GM23338 (cell line): ENCODE measurements around the gene PLCG2.

ENCODE experiments used
- CREB1 ChIP-seq: fragments of 250-450 bp; sonication (Bioruptor Pico); IDR thresholded peaks from 2 replicates; pipeline ENCODE4 v1.5.0; 2020; ENCODE audit warnings: low read depth, mild to moderate bottlenecking, moderate library complexity
- CTCF ChIP-seq, 2 experiments: fragments of 200-600 bp in 1 of 2; sonication (generic) in 1 of 2; conservative IDR thresholded peaks; 2 replicates each; pipeline versions ENCODE4 v1.5.1 to v1.6.1; 2016 to 2017; ENCODE audit warnings: antibody characterized with exemption in 2 of 2, low read depth in 2 of 2, mild to moderate bottlenecking in 2 of 2, moderate library complexity in 1 of 2
- ETS1 ChIP-seq: IDR thresholded peaks from 2 replicates; pipeline ENCODE4 v1.6.1; 2016; ENCODE audit warnings: antibody characterized with exemption
- EZH2 ChIP-seq: fragments of 200-600 bp; sonication (generic); IDR thresholded peaks from one replicate; pipeline ENCODE4 v1.8.0; 2017; ENCODE audit warnings: antibody characterized with exemption, mild to moderate bottlenecking, low read depth; ENCODE audit not compliant: unreplicated experiment
- EZH2phosphoT487 ChIP-seq: fragments of 200-600 bp; sonication (generic); IDR thresholded peaks from one replicate; pipeline ENCODE4 v1.8.1; 2018; ENCODE audit warnings: antibody characterized with exemption; ENCODE audit not compliant: unreplicated experiment
- JUNB ChIP-seq: IDR thresholded peaks from one replicate; pipeline ENCODE4 v1.6.1; 2016; ENCODE audit warnings: antibody characterized with exemption; ENCODE audit not compliant: unreplicated experiment
- NANOG ChIP-seq: IDR thresholded peaks from 2 replicates; pipeline ENCODE4 v1.6.1; 2016; ENCODE audit warnings: antibody characterized with exemption, borderline replicate concordance
- POLR2AphosphoS5 ChIP-seq: IDR thresholded peaks from 2 replicates; pipeline ENCODE4 v1.6.1; 2016; ENCODE audit warnings: antibody characterized with exemption, low read depth
- REST ChIP-seq: IDR thresholded peaks from one replicate; pipeline ENCODE4 v1.6.1; 2018; ENCODE audit warnings: antibody characterized with exemption; ENCODE audit not compliant: unreplicated experiment
- STAT1 ChIP-seq: IDR thresholded peaks from one replicate; pipeline ENCODE4 v1.6.1; 2016; ENCODE audit warnings: antibody characterized with exemption; ENCODE audit not compliant: unreplicated experiment
- ZNF114 ChIP-seq: fragments of 250-450 bp; sonication (Bioruptor Pico); IDR thresholded peaks from 2 replicates; pipeline ENCODE4 v1.5.0; 2020; ENCODE audit warnings: mild to moderate bottlenecking, moderate library complexity
- ZNF331 ChIP-seq: fragments of 250-450 bp; sonication (Bioruptor Pico); IDR thresholded peaks from 2 replicates; pipeline ENCODE4 v1.5.0; 2020; ENCODE audit warnings: low read depth, mild to moderate bottlenecking, moderate library complexity
- ZNF462 ChIP-seq: fragments of 250-450 bp; sonication (Bioruptor Pico); IDR thresholded peaks from 2 replicates; pipeline ENCODE4 v1.5.0; 2020; ENCODE audit warnings: mild to moderate bottlenecking, moderate library complexity

- TF ChIP-seq CTCF (conservative IDR thresholded peaks at IDR 0.05; ENCODE audit: low read depth in 2 of 2) (no peak), JUNB (no peak), EZH2phosphoT487 (no peak), POLR2AphosphoS5 (no peak), ETS1 (no peak), EZH2 (no peak), REST (no peak), NANOG (no peak), CREB1 (no peak), STAT1 (no peak), ZNF331 (CRISPR knock-in tag) (no peak), ZNF114 (CRISPR knock-in tag) (no peak), ZNF462 (CRISPR knock-in tag) (no peak)
Observed at GRCh38 chr16:81838794-81839193, 59.7 kb downstream of the PLCG2 start.
